Gastroesophageal sphincter (tissue), 4 donors: ENCODE measurements around the gene SPAG7. TPM values are rescaled to one million over a fixed set of nuclear protein-coding genes. Genes with fewer than 3 reads are reported as not detected.
A peak's percentile ranks its signal among the peaks of the same experiment; 100 is the strongest.

ENCODE experiments used
- ATAC-seq: fragments of 150-250 bp; one replicate; pipeline ENCODE4 v1.9.1; 2016; ENCODE audit warnings: mild to moderate bottlenecking, moderate library complexity
- H3K27ac ChIP-seq, 4 donors: fragments of 200-600 bp; sonication (generic) in 3 of 4; 1 replicate in 3 of 4; 2 replicates in 1 of 4; pipeline ENCODE4 v1.5.1; 2016 to 2019
- H3K27me3 ChIP-seq: fragments of 200-600 bp; sonication (generic); one replicate; pipeline ENCODE4 v1.5.1; 2019
- H3K36me3 ChIP-seq, 2 donors: fragments of 200-600 bp; sonication (generic); one replicate each; pipeline ENCODE4 v1.5.1; 2019; ENCODE audit warnings: control low read depth in 1 of 2
- H3K4me1 ChIP-seq, 3 donors: fragments of 200-600 bp; sonication (generic); 1 replicate in 2 of 3; 2 replicates in 1 of 3; pipeline ENCODE4 v1.5.1; 2016 to 2019; ENCODE audit warnings: control low read depth in 2 of 3
- H3K4me3 ChIP-seq, 2 donors: fragments of 200-600 bp; sonication (generic); one replicate each; pipeline ENCODE4 v1.5.1; 2019; ENCODE audit warnings: mild to moderate bottlenecking in 1 of 2, moderate library complexity in 1 of 2
- H3K9me3 ChIP-seq, 3 donors: fragments of 200-600 bp; sonication (generic); one replicate each; pipeline ENCODE4 v1.5.1; 2017 to 2019; ENCODE audit warnings: control low read depth in 2 of 3
- EP300 ChIP-seq: sonication (generic); formaldehyde crosslinking; IDR thresholded peaks from one replicate; pipeline ENCODE4 v1.6.1; 2017; ENCODE audit warnings: antibody characterized with exemption, mild to moderate bottlenecking
- POLR2A ChIP-seq, 2 donors: fragments of 450-650 bp; IDR thresholded peaks; one replicate each; pipeline ENCODE4 v1.6.1; 2017; ENCODE audit warnings: antibody characterized with exemption in 2 of 2, mild to moderate bottlenecking in 2 of 2, moderate library complexity in 1 of 2
- POLR2AphosphoS5 ChIP-seq: sonication (generic); formaldehyde crosslinking; IDR thresholded peaks from one replicate; pipeline ENCODE4 v1.6.1; 2017; ENCODE audit warnings: antibody characterized with exemption
- WGBS, 2 donors: methylation state at CpG; one replicate each; pipeline ENCODE4 v1.1.5; 2018; ENCODE audit warnings: low coverage in 1 of 2; 5-methylcytosine and 5-hydroxymethylcytosine counted together
- total RNA-seq, 4 donors: library from RNA; depleted of rRNA; stranded (reverse); fragments of >200 nt; gene quantifications; one replicate each; pipeline ENCODE4 v1.1.0, GENCODE V29; 2016
- TF ChIP-seq, protein P1 (sequence below), 4 experiments: fragments of 200-600 bp in 2 of 4; fragments of 450-650 bp in 2 of 4; sonication (generic) in 1 of 4; IDR thresholded peaks; one replicate each; pipeline ENCODE4 v1.5.1; 2017 to 2019; ENCODE audit warnings: antibody characterized with exemption in 4 of 4, mild to moderate bottlenecking in 2 of 4, moderate library complexity in 2 of 4

SPAG7 gene
- total RNA-seq, 4 donors from 2014 or later = 35.1 to 77.5 (median 55.2) TPM

GRCh38 chr17:4968486-4969046, 949 bp upstream of the SPAG7 start:
- Histone ChIP-seq H3K4me3 (peak overlapping the region; percentile 31 to 76), H3K9me3 (no peaks in the 10 kb centered on the region), H3K36me3 (peaks cover 0 to 38% of the 10 kb centered on the region in 2 donors), H3K4me1 (peaks cover 3 to 69% (median 30%) of the 10 kb centered on the region in 3 donors), H3K27ac (peak overlapping the region; percentile 77 to 95 (median 94)), H3K27me3 (no peaks in the 10 kb centered on the region)
- TF ChIP-seq POLR2AphosphoS5 = no peak
- TF ChIP-seq, protein P1, sequence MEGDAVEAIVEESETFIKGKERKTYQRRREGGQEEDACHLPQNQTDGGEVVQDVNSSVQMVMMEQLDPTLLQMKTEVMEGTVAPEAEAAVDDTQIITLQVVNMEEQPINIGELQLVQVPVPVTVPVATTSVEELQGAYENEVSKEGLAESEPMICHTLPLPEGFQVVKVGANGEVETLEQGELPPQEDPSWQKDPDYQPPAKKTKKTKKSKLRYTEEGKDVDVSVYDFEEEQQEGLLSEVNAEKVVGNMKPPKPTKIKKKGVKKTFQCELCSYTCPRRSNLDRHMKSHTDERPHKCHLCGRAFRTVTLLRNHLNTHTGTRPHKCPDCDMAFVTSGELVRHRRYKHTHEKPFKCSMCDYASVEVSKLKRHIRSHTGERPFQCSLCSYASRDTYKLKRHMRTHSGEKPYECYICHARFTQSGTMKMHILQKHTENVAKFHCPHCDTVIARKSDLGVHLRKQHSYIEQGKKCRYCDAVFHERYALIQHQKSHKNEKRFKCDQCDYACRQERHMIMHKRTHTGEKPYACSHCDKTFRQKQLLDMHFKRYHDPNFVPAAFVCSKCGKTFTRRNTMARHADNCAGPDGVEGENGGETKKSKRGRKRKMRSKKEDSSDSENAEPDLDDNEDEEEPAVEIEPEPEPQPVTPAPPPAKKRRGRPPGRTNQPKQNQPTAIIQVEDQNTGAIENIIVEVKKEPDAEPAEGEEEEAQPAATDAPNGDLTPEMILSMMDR (IDR thresholded peaks at IDR 0.05) = no peak
- no peak for TF ChIP-seq EP300
- TF ChIP-seq POLR2A (IDR thresholded peaks at IDR 0.05) = no peak
- WGBS, 2 donors = 20 to 27% methylated on average over 7 to 19 of the region's 23 CpGs
- ATAC-seq = no peak

- Histone ChIP-seq H3K27ac (peak overlapping the region; percentile 88 to 95 (median 94)), H3K9me3 (no peaks in the 10 kb centered on the region), H3K4me1 (peaks cover 3 to 58% (median 30%) of the 10 kb centered on the region in 3 donors), H3K4me3 (peak overlapping the region; percentile 70 to 76), H3K36me3 (peaks cover 0 to 26% of the 10 kb centered on the region in 2 donors), H3K27me3 (no peaks in the 10 kb centered on the region)
- no peak for TF ChIP-seq EP300
- peak; percentile 34 to 54 for TF ChIP-seq POLR2A (IDR thresholded peaks at IDR 0.05)
- TF ChIP-seq, protein P1 (IDR thresholded peaks at IDR 0.05) = peak in 1 of 4 experiments; percentile 1
- TF ChIP-seq POLR2AphosphoS5 = peak; percentile 22
- ATAC-seq = peak; percentile 94
- WGBS, 2 donors = 0 to 3% methylated on average over 9 to 19 of the region's 42 CpGs
Measured at GRCh38 chr17:4966844-4967538, 626 bp downstream of the SPAG7 start.

DNA sequence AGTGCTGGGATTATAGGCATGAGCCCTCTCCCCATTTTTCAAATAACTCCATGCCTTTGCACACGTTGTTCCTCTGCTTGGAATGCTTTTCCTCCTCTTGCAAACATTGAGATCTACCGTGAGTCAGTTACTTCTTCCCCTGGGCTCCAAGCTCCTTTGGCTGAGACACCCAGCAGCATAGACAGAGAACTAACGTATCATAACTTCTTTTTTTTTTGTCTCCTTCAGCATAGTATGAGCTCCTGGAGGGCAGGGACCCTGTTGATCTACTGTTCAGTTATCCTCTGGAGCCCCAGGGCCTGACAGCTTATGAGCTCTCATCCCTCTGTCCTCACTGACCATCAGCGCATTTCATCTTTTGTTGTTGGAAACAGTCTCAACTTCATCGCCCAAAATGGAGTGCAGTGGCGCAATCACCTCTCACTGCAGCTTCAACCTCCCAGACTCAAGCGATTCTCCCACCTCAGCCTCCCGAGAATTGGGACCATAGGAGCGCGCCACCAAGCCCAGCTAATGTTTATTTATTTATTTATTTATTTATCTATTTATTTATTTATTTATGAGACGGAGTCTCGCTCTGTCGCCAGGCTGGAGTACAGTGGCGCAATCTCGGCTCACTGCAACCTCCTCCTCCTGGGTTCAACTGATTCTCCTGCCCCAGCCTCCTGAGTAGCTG, 2.2 kb downstream of the SPAG7 start:
- Histone ChIP-seq H3K4me1 (peaks cover 3 to 45% (median 30%) of the 10 kb centered on the region in 3 donors), H3K36me3 (peaks cover 0 to 26% of the 10 kb centered on the region in 2 donors), H3K4me3 (no peak overlapping the region), H3K27me3 (no peaks in the 10 kb centered on the region), H3K9me3 (no peaks in the 10 kb centered on the region), H3K27ac (peak overlapping the region in 3 of 4 donors; percentile 94 to 95 (median 95))
- no peak for ATAC-seq
- TF ChIP-seq POLR2A (IDR thresholded peaks at IDR 0.05) = no peak
- TF ChIP-seq POLR2AphosphoS5 = no peak
- TF ChIP-seq, protein P1 (IDR thresholded peaks at IDR 0.05) = no peak
- no peak for TF ChIP-seq EP300
- 94 to 97% methylated on average over 6 to 15 of the region's 15 CpGs for WGBS, 2 donors

DNA sequence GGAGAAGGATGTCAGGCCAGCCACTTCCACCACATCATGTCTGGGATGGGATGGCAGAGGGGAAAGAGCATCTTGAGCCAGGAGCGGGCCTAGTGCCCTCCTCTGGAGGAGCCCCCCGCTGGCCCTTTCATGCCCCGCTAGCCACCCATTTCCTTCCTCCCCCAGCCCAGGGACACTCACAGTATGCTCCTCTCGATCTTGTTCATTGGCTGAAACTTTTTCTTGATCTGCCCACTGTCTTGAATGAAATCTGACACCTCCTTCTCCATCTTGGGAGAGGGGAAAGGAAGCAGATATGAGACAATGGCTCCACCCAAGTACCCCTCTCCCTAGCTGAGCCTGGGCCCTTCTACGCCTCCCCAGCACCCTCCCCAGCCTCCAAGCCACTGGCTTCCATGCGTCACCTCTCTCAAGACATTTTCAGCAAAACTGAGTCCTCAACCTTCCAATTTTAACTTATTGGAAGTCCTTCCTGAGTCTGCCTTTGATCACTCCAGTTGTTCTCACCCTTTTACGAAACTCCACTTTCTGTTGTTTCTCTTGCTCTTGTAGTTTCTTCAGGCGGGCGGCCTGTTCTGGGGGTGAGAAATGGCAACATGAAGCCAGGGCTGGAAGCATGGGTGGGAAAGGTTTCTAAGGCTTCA, 7.2 kb downstream of the SPAG7 start:
- Histone ChIP-seq H3K4me1 (peaks cover 0 to 5% (median 0%) of the 10 kb centered on the region in 3 donors), H3K4me3 (no peak overlapping the region), H3K27me3 (no peaks in the 10 kb centered on the region), H3K9me3 (no peaks in the 10 kb centered on the region), H3K36me3 (peaks cover 0 to 49% of the 10 kb centered on the region in 2 donors), H3K27ac (no peak overlapping the region)
- no peak for ATAC-seq
- WGBS, 2 donors = 83% methylated on average over 5 to 7 of the region's 9 CpGs
- no peak for TF ChIP-seq EP300
